Mononuclear cell (primary cell): ENCODE measurements around the gene DDAH2. TPM values are rescaled to one million over a fixed set of nuclear protein-coding genes. Genes with fewer than 3 reads are reported as not detected.

Source experiments
- H3K27me3 ChIP-seq: 2 replicates; pipeline ENCODE4 v1.6.0; 2011; ENCODE audit warnings: low read length, control low read depth; ENCODE audit not compliant: insufficient read depth
- H3K4me1 ChIP-seq: 2 replicates; pipeline ENCODE4 v1.5.1; 2011; ENCODE audit warnings: mild to moderate bottlenecking, low read length, control low read depth; ENCODE audit not compliant: insufficient read depth
- H3K4me3 ChIP-seq: 2 replicates; pipeline ENCODE4 v1.5.1; 2011; ENCODE audit warnings: mild to moderate bottlenecking, low read length, moderate library complexity
- H3K9me3 ChIP-seq: 2 replicates; pipeline ENCODE4 v1.5.1; 2011; ENCODE audit warnings: low read depth, mild to moderate bottlenecking, control low read depth, low read length
- total RNA-seq: library from RNA; depleted of rRNA; stranded (reverse); fragments of >200 nt; gene quantifications from one replicate; pipeline ENCODE4 v1.2.3, GENCODE V29; 2012

The DDAH2 gene
- total RNA-seq, 1 donor: 9.8 TPM

- Histone ChIP-seq H3K27me3 (no peaks in the 10 kb centered on the region), H3K4me3 (peak overlapping the region; percentile 45), H3K9me3 (no peaks in the 10 kb centered on the region), H3K4me1 (peaks cover 27% of the 10 kb centered on the region)
Measured at GRCh38 chr6:31681135-31681671, 47.9 kb downstream of the DDAH2 start.

- peak within 1 kb of the TSS; percentile 45 for H3K4me3 ChIP-seq
- H3K27me3 ChIP-seq: no peaks in the 10 kb centered on the region
- peaks cover 28% of the 10 kb centered on the region for H3K4me1 ChIP-seq
- no peaks in the 10 kb centered on the region for H3K9me3 ChIP-seq
Measured at GRCh38 chr6:31680226-31681134, 48.6 kb downstream of the DDAH2 start, which contains the start of gene LY6G5C. Gene LY6G5C (minus strand): TSS chr6:31681067. CDS start chr6:31680373, 694 bp downstream.

GRCh38 chr6:31677955-31678354 lies 51.1 kb downstream of the DDAH2 start:
- Histone ChIP-seq H3K4me1 (peaks cover 24% of the 10 kb centered on the region), H3K9me3 (no peaks in the 10 kb centered on the region), H3K27me3 (no peaks in the 10 kb centered on the region), H3K4me3 (no peak overlapping the region)

Other genes starting within 250 kb of the DDAH2 start
- gene MICB, start 231.2 kb downstream of the DDAH2 start, total RNA-seq: 29.2 TPM
- not detected for gene MCCD1, start 200.3 kb downstream of the DDAH2 start, total RNA-seq
- gene DDX39B, start 187.3 kb downstream of the DDAH2 start, total RNA-seq: 183 TPM
- 0.73 TPM for gene ATP6V1G2, start 182.7 kb downstream of the DDAH2 start, total RNA-seq
- 9.8 TPM for gene NFKBIL1, start 181.7 kb downstream of the DDAH2 start, total RNA-seq
- gene LTA, start 157.0 kb downstream of the DDAH2 start, total RNA-seq: 2.5 TPM
- 230 TPM for gene TNF, start 153.7 kb downstream of the DDAH2 start, total RNA-seq
- 191 TPM for gene LTB, start 146.9 kb downstream of the DDAH2 start, total RNA-seq
- 200 TPM for gene LST1, start 143.0 kb downstream of the DDAH2 start, total RNA-seq
- 9.2 TPM for gene NCR3, start 136.3 kb downstream of the DDAH2 start, total RNA-seq
- gene AIF1, start 114.1 kb downstream of the DDAH2 start, total RNA-seq: 245 TPM
- 67.0 TPM for gene PRRC2A, start 108.6 kb downstream of the DDAH2 start, total RNA-seq
- 81.3 TPM for gene BAG6, start 76.6 kb downstream of the DDAH2 start, total RNA-seq
- 3.0 TPM for gene APOM, start 73.4 kb downstream of the DDAH2 start, total RNA-seq
- 14.6 TPM for gene C6orf47, start 68.5 kb downstream of the DDAH2 start, total RNA-seq
- 11.9 TPM for gene GPANK1, start 64.3 kb downstream of the DDAH2 start, total RNA-seq
- gene CSNK2B, start 63.2 kb downstream of the DDAH2 start, total RNA-seq: 124 TPM
- gene LY6G5B, start 59.3 kb downstream of the DDAH2 start, total RNA-seq: 9.8 TPM
- gene LY6G5C, start 48.2 kb downstream of the DDAH2 start, total RNA-seq: 1.2 TPM
- gene ABHD16A, start 26.0 kb downstream of the DDAH2 start, total RNA-seq: 36.9 TPM
- gene LY6G6F, start 22.4 kb downstream of the DDAH2 start, total RNA-seq: 7.7 TPM
- gene LY6G6D, start 14.0 kb downstream of the DDAH2 start, total RNA-seq: 1.0 TPM
- gene LY6G6C, start 7.6 kb downstream of the DDAH2 start, total RNA-seq: not detected
- 11.5 TPM for gene MPIG6B, start 5.9 kb downstream of the DDAH2 start, total RNA-seq
- gene CLIC1, start 7.2 kb upstream of the DDAH2 start, total RNA-seq: 421 TPM
- gene MSH5, start 10.7 kb upstream of the DDAH2 start, total RNA-seq: 6.1 TPM
- 0.63 TPM for gene SAPCD1, start 33.4 kb upstream of the DDAH2 start, total RNA-seq
- 0.31 TPM for gene VWA7, start 48.0 kb upstream of the DDAH2 start, total RNA-seq
- gene VARS1, start 66.5 kb upstream of the DDAH2 start, total RNA-seq: 12.3 TPM
- gene LSM2, start 77.7 kb upstream of the DDAH2 start, total RNA-seq: 15.4 TPM
- 2.7 TPM for gene HSPA1L, start 86.0 kb upstream of the DDAH2 start, total RNA-seq
- 16.6 TPM for gene HSPA1A, start 86.2 kb upstream of the DDAH2 start, total RNA-seq
- 13.3 TPM for gene HSPA1B, start 98.4 kb upstream of the DDAH2 start, total RNA-seq
- gene NEU1, start 133.5 kb upstream of the DDAH2 start, total RNA-seq: 19.4 TPM
- 0.10 TPM for gene SLC44A4, start 149.7 kb upstream of the DDAH2 start, total RNA-seq
- 14.4 TPM for gene EHMT2, start 168.4 kb upstream of the DDAH2 start, total RNA-seq
- gene ZBTB12, start 172.8 kb upstream of the DDAH2 start, total RNA-seq: 0.21 TPM
- 2.5 TPM for gene C2, start 198.4 kb upstream of the DDAH2 start, total RNA-seq
- 3.1 TPM for gene CFB, start 216.8 kb upstream of the DDAH2 start, total RNA-seq
- 47.8 TPM for gene NELFE, start 229.7 kb upstream of the DDAH2 start, total RNA-seq
- 44.8 TPM for gene SKIC2, start 229.9 kb upstream of the DDAH2 start, total RNA-seq
- gene DXO, start 242.8 kb upstream of the DDAH2 start, total RNA-seq: 16.1 TPM